Mesothelial cell of epicardium (in vitro differentiated cells): ENCODE results near the gene RIMS4. TPM values are rescaled to one million over a fixed set of nuclear protein-coding genes. Genes with fewer than 3 reads are reported as not detected.
A peak's percentile ranks its signal among the peaks of the same experiment; 100 is the strongest.

ENCODE experiments used
- DNase-seq, 2 experiments: peaks; one replicate each; pipeline ENCODE4 v3.0.0; 2021; ENCODE audit warnings: low spot score in 2 of 2; ENCODE audit not compliant: unreplicated experiment in 2 of 2
- H3K27ac Mint-ChIP-seq: 2 replicates; pipeline ENCODE4 v1.8.0; 2021; ENCODE audit warnings: mixed read lengths
- H3K27me3 Mint-ChIP-seq: 2 replicates; pipeline ENCODE4 v1.8.0; 2021; ENCODE audit warnings: low read depth, mixed read lengths
- H3K36me3 Mint-ChIP-seq: 2 replicates; pipeline ENCODE4 v1.8.0; 2021; ENCODE audit warnings: mixed read lengths
- H3K4me1 Mint-ChIP-seq: 2 replicates; pipeline ENCODE4 v1.8.0; 2021; ENCODE audit warnings: mixed read lengths
- H3K4me3 Mint-ChIP-seq: 2 replicates; pipeline ENCODE4 v1.8.0; 2021; ENCODE audit warnings: mild to moderate bottlenecking, moderate library complexity, mixed read lengths
- H3K9me3 Mint-ChIP-seq: 2 replicates; pipeline ENCODE4 v1.8.0; 2021; ENCODE audit warnings: mixed read lengths
- total RNA-seq: library from RNA; stranded (reverse); gene quantifications from 3 replicates; pipeline ENCODE4 v1.2.1, GENCODE V29; 2021
- TF ChIP-seq, protein P1 (sequence below): fragments of 200-600 bp; sonication (generic); IDR thresholded peaks from one replicate; pipeline ENCODE4 v1.5.0; 2021; ENCODE audit warnings: antibody characterized with exemption; ENCODE audit not compliant: unreplicated experiment

RIMS4 gene
- total RNA-seq, 1 donor from 2014 or later, result 1.6 TPM

GRCh38 chr20:44785768-44786167 is 24.6 kb downstream of the RIMS4 start:
- no peak for DNase-seq
- no peaks in the 10 kb centered on the region for H3K4me1 Mint-ChIP-seq
- no peak overlapping the region for H3K27ac Mint-ChIP-seq
- peaks cover 34% of the 10 kb centered on the region for H3K27me3 Mint-ChIP-seq
- H3K36me3 Mint-ChIP-seq, result no peaks in the 10 kb centered on the region
- TF ChIP-seq, protein P1, sequence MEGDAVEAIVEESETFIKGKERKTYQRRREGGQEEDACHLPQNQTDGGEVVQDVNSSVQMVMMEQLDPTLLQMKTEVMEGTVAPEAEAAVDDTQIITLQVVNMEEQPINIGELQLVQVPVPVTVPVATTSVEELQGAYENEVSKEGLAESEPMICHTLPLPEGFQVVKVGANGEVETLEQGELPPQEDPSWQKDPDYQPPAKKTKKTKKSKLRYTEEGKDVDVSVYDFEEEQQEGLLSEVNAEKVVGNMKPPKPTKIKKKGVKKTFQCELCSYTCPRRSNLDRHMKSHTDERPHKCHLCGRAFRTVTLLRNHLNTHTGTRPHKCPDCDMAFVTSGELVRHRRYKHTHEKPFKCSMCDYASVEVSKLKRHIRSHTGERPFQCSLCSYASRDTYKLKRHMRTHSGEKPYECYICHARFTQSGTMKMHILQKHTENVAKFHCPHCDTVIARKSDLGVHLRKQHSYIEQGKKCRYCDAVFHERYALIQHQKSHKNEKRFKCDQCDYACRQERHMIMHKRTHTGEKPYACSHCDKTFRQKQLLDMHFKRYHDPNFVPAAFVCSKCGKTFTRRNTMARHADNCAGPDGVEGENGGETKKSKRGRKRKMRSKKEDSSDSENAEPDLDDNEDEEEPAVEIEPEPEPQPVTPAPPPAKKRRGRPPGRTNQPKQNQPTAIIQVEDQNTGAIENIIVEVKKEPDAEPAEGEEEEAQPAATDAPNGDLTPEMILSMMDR, result no peak
- no peaks in the 10 kb centered on the region for H3K9me3 Mint-ChIP-seq
- no peak overlapping the region for H3K4me3 Mint-ChIP-seq

DNA sequence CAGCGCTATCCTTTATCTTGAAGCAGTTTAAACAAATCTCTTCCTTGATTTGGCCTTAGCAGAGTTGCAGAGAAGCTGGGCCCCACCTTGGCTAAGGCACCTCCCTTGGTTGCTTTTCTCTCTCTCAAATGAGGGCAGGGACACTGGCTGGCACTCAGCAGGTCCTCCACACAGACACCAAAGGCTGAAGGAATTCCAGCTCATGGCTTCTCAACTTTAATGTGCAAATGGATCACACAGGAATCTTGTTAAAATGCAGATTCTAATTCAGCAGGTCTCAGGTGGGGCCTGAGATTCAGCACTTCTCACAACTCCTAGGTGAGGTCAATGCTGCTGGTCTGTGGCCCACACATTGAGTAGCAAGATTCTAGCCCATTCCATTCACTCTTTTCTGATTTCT is 25.7 kb downstream of the RIMS4 start:
- Mint-ChIP-seq H3K9me3 (no peaks in the 10 kb centered on the region), H3K27me3 (peaks cover 36% of the 10 kb centered on the region), H3K4me1 (no peaks in the 10 kb centered on the region), H3K27ac (no peak overlapping the region), H3K4me3 (no peak overlapping the region), H3K36me3 (no peaks in the 10 kb centered on the region)
- TF ChIP-seq, protein P1, result no peak
- DNase-seq, result no peak

DNA sequence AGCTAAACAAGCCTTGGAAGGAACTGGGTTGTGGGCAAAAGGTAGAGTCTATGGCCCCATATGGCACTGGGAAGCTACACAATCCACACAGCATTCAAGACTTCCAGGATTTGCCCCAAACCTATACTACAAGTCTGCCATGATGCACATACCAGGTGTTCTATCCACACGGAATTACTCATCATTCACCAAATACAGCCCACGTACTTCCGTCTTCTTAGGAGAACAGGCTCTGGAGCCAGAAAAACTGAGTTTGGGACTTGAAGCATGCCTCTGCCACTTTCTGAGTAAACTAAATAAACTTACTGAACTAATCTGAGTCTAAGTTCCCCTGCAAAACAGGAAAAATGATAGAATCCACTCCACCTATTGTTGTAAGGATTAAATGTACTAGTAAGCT is 28.6 kb downstream of the RIMS4 start:
- H3K27me3 Mint-ChIP-seq, result peaks cover 28% of the 10 kb centered on the region
- no peak overlapping the region for H3K4me3 Mint-ChIP-seq
- no peaks in the 10 kb centered on the region for H3K36me3 Mint-ChIP-seq
- DNase-seq, result no peak
- TF ChIP-seq, protein P1, result no peak
- no peaks in the 10 kb centered on the region for H3K9me3 Mint-ChIP-seq
- H3K27ac Mint-ChIP-seq, result no peak overlapping the region
- no peaks in the 10 kb centered on the region for H3K4me1 Mint-ChIP-seq

GRCh38 chr20:44781118-44781517 is 29.2 kb downstream of the RIMS4 start:
- Mint-ChIP-seq H3K27ac (no peak overlapping the region), H3K9me3 (no peaks in the 10 kb centered on the region), H3K27me3 (peaks cover 27% of the 10 kb centered on the region), H3K4me3 (no peak overlapping the region), H3K4me1 (no peaks in the 10 kb centered on the region), H3K36me3 (no peaks in the 10 kb centered on the region)
- DNase-seq, result no peak
- TF ChIP-seq, protein P1, result no peak

- Mint-ChIP-seq H3K36me3 (no peaks in the 10 kb centered on the region), H3K4me1 (no peaks in the 10 kb centered on the region), H3K27ac (no peak overlapping the region), H3K27me3 (peaks cover 27% of the 10 kb centered on the region), H3K9me3 (no peaks in the 10 kb centered on the region), H3K4me3 (no peak overlapping the region)
- DNase-seq, result peak; percentile 58 to 72
- TF ChIP-seq, protein P1, result no peak
These were observed 30.1 kb downstream of the RIMS4 start for GRCh38 chr20:44780226-44780625.

GRCh38 chr20:44776980-44777379 is 33.4 kb downstream of the RIMS4 start:
- H3K4me3 Mint-ChIP-seq, result no peak overlapping the region
- peak in 1 of 2 experiments; percentile 64 for DNase-seq
- TF ChIP-seq, protein P1, result no peak
- no peaks in the 10 kb centered on the region for H3K9me3 Mint-ChIP-seq
- no peaks in the 10 kb centered on the region for H3K4me1 Mint-ChIP-seq
- peaks cover 14% of the 10 kb centered on the region for H3K27me3 Mint-ChIP-seq
- no peak overlapping the region for H3K27ac Mint-ChIP-seq
- no peaks in the 10 kb centered on the region for H3K36me3 Mint-ChIP-seq
